Measurements from ENCODE around the gene MKNK2.

Gene MKNK2

DNA sequence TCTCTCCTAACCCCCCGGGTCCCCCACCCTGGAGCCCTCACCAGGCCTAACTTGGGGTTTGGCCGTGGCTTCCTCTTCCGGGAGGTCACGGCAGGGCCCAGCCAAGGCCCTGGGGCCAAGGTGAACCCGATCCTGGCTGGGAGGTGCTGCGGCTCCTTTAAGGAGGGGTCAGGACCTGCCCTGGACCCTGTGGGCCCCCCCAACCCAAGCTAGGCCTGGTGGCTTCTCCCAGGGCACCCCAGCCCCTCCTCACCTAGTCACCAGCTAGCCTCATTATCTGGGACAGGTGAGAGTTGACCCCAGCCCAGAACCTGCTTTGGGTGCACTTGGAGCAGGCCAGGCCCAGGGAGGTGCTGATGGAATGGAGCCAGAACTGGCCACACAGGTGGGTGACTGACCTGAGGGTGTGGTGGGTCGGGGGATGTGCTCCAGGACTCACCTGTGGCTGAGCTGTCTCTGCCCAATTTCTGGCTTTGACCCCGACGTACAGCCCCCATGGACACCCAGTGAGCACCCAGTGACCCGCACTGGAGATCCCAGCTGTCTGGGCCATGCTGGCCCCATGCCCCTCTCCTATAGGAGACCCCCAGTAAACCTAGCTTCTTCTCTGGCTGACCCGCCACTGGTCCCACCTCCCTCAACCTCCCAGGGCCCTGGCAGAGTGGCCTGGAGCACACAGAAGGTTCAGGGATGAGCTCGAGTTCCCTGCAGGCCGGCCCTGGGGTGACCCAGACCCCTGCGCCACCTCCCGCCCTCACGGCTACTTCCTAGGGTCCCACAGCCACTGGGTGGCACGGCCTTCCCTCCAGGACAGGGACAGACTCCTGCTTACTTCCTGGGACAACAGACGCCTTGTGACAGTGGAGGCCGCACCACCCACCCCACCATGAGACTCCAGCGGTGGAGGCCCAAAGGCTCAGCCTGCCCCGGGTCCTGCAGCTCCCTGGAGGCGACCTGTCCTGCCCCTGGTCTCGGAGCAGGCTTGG lies 6.7 kb upstream of the MKNK2 start:
- DNase-seq, result no peak

DNA sequence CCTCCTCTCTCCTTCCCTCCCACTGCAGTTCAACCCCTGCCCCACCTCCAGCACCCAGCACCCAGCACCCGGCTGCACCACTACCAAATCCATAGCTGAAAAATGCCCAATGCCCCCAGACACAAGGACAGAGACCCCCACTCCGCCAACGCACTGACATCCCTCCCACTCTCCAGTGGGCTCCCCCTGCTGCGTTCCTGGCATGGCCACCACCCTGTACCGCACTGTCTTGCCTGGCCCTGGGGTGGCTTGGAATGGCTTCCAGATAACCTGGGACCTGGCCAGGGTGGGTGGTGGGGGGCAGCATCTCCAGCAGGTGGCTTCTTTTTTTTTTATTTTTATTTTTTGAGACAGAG lies 5.8 kb upstream of the MKNK2 start:
- no peak for DNase-seq

DNA sequence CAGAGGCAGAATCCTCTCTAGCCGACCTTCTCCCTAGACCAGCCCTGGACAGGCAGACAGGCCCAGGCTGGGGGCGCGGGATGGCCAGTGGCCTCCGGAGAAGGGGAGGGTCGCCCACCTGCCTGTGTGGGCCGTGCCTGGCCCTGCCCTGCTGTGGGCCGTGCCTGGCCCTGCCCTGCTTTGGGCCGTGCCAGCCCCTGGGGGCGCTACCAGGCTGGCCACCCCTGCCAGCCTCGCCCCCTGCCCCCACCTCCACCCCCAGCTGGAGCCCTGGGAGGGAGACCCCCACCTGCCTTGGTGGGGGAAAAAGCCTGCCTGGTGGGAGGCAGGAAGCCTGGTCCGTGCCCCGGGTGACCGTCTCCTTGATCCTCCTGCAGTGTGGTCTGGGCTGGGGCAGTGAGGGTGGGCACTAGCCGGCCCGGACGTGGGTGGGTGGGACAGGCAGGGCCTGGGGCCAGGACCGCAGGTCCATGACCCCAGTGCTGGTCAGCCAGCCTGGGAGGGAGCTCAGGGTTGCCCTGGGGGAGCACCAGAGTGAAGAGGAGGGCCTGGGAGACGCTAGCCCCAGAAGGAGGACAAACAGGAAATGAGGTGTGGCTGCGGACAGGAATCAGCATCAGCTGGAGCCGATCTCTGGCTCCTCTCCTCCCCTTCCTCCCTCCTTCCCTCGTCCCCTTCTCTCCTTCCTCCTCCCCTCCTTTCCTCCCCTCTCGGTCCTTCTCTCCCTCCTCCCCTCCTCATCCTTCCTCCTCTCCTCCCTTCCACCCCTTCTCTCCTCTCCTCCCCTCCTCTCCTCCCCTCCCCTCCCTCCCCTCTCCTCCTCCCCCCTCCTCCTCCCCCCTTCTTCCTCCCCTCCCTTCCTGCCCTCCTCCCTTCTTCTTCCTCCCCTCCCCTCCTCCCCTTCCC lies 5.1 kb upstream of the MKNK2 start:
- no peak for DNase-seq

DNA sequence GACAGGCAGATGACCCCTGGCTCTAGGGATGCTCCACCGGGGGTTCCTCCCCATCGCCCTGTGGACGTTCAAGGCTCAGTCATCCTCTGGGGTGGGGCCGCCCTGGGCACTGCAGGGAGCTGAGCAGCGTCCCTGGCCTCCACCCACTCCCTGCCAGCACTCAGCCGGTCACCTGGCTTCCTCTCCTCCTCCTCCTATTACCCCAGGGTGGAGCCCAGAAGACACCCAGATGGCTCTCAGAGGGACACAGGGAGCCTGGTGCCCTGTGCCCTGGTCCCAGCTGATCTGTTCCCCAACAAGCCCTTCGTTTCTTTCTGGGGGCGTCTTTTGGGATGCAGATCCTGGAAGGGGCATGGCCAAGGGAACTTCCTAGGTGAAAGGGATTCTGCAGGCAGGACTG lies 3.7 kb upstream of the MKNK2 start:
- no peak for DNase-seq

DNA sequence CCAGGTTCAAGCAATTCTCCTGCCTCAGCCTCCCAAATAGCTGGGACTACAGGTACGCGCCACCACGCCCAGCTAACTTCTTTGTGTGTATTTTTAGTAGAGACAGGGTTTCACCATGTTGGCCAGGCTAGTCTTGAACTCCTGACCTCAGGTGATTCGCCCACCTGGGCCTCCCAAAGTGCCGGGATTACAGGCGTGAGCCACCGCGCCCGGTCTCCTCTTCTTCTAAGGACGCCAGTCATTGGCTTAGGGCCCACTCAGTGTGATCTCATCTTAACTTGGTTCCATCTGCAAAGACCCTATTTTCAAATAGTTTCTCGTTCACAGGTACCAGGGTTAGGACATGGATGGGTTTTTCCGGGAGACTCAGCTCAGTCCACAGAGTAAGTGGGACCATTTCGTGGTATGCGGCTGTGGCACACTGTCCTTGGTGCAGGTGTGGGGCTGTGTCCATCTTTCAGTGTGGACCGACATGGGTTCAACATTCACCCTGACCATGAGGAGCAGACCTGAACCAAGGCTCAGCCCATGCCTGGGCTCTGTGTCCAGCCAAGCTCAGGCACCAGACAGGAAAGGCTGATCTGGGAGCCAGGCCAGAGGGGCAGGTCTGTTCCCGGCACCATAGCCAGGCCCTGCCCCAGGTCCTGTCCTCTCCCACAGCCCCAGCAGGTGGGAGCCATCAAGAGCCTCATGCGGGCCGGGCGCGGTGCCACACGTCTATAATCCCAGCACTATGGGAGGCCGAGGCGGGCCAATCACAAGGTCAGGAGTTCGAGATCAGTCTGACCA lies 2.8 kb upstream of the MKNK2 start:
- DNase-seq, result no peak

DNA sequence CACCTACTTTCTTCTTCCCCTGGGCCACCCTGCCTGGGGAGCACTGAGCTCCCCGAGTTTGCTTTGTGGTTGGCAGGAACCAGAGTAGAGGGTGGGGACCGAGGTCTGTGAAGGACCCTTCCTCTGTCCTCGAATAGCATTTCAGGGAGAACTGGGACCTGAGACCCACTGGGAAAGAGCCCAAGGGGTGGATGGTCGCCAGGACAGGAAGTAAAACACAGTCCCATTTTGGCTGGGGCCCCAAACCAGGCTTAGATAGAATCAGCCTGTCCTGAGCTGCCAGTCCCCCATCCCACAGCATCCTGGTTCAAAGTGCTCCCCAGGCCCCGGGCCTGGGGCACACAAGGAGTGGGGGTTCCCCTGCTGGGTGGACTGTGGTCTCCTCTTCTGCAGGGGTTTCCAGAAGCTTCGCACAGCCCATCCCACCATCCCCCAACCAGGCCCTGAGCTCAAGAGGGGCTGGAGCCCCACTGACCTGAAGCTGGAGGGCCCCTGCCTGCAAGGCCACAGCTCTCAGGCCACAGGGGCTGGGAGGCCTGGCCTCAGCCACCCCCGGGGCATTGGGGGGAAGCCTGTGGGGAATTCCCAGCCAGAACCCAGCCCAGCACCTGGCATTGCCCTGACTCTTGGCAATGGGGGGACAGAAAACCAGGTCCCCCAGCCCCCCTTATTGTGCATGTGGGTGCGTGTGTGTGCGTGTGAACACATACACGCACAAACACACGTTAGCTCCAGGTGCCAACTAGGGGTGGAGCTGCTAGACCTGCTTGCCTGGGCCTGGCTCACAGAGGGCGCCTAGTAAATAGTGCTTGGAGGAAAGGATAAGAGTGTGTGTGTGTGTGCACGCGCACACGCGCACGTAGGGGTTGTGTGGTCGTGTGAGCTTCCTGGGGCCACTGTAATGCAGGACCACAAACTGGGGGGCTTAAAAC lies 995 bp upstream of the MKNK2 start:
- no peak for DNase-seq

DNA sequence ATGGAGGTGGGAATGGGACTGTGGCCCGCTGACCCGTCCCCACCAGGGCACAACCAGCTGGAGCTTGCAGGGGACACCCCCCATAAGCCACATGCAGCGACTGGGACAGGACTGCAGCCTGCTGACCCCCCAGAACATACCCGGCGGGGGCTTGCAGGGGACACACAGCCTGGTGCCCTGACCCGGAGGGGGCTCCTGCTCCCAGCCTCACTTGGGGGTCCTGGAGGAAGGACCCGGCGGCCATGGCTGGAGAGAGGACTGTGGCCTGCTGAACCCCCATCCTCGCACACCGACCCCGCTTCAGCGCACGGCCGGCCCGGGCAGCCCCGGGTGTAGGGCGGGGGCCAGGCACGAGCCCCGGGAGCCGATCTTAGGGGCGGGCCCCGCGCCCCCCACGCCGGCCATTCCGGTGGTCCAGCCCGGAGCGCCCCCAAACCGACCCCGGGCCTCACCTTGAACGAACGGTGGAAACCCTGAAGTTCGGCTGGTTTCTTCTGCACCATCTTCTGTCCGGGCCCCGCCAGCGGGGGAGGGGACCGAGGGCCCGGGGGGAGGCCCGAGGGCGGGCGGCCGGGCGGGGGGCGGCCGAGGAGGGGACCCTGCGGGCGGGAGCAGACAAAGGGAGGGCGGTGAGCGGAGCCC lies 574 bp downstream of the MKNK2 start:
- no peak for DNase-seq

DNA sequence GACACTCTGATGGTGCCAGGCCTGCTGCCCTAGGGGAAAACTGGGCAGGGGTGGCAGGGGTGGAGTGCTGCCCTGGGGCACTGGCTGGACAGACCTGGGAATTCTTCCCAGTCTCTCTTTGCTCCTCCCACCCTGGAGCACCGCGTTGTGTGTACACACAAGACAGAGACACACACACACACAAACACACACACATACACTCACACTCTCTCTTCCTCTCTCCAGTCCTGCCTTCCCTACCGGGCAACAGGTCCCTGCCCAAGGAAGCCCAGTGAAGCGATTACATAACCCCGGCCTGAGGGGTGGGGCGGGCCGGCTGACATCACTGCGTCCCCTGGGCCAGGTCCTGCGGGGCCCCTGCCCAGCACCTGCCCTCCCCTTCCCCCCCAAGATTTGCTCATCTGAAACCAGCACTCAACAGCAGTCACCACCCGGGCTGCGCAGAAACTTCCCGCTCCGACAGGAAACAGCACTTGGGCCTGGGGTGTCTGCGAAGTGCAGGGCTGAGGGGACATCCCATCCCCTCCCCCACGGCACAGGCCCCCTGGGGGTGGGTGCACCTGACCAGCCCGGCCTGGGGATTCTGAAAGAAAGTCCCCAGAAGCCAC lies 1.2 kb downstream of the MKNK2 start:
- peak; percentile 10 for DNase-seq

DNA sequence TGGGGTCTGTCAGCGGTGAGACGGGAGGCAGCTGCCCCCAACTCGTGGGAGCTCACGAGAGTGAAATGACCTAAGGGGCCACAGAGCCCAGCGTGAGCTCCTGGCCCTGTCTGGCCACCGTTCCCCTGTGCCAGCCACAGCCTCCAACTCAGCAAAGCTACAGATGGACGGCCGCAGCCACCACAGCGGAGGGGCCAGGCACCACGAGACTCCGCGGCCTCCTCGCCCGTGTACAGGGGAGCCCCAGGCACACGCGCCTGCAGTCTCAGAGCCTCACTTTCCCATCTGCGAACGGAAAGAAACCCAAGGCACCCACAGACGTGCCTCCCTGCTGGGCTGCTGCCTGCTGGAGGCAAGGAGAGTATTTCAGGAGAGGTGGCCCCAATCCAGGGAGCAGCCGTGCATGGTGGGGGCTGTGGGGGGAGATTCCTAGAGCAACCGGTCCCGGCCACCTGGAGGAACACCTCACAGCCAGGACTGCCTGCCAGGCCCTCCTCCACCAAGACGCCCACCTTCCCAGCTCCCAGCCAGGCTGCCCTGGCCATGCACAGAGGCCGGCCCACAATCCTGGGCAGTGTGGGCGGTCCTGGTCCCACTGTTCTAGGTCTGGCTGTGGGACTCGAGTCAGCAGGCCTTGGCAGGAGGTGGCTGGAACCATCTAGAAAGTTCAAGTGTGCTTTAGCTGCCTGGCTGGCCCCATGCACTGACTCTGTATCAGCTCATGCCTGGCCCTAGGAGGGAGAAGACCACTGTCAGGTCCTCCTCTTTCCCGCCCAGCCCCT lies 1.9 kb downstream of the MKNK2 start:
- no peak for DNase-seq

DNA sequence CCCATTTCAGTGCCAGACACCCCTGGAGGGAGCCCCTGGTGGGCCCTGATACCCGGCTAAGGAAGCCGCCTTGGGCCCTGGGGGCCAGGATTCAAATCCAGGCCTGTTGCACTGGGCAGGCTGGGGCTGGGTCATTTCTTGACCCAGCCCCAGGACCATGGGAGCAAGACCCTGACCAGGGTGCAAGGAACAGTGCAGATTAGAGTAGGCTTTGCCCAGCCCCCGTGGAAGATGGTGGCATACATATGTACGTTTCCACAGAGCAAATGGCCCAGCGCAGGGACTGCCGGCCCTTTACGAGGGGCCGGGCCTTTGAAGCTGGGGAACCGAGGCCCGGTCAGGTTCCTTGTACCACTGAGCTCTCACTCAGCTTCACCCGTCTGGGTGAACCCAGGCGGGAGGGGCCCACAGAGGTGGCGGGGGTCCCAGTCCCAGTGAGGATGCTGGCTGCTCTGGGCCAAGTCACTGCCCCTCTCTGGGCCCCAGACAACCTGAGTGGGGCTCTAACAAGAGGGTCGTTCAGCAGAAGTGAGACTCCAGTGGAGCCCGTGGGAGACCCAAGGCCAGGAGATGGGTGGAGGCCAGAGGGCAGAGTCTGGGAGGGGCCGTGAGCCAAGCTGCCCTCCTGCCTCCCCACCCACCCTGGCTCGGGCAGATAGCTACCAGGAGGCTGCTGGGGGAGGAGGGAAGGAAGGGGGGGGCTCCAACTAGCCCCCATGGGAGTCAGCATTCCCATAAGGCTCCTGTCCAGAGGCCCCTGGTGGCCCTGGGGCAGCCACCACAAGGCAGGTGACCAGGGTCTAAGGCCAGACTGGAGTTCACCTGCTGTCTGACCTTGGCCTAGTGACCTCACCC lies 2.7 kb downstream of the MKNK2 start:
- DNase-seq, result no peak

DNA sequence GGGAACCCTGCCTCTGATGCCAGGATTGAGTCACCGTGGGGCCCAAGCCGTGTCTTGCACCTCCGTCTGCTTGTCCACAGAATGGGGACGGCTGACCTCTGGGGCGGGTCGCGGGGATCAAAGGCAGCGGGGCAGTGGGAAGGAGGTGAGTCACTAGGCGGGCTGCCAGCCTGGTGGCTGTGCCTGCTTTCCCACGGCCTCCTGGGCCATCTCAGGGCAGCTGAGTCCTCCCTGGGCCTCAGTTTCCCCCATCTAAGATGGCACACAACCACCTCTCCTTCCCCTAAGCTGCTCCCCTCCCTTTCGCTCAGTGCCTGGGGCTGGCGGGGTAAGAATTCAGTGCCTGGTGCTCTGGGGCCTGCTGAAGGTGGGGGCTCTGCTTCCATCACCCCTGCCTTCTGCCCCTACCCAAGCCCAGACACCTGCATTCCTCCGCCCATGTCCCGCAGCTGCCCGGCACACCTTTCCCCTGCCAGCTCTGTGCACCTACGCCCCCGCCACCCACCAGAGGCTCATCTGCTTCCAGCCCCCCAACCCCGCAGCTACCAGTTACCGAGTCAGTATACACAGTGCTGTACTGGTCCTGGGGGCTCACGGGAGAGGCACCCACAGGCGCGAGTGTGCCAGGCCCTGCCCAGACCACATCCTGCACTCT lies 3.5 kb downstream of the MKNK2 start:
- no peak for DNase-seq

DNA sequence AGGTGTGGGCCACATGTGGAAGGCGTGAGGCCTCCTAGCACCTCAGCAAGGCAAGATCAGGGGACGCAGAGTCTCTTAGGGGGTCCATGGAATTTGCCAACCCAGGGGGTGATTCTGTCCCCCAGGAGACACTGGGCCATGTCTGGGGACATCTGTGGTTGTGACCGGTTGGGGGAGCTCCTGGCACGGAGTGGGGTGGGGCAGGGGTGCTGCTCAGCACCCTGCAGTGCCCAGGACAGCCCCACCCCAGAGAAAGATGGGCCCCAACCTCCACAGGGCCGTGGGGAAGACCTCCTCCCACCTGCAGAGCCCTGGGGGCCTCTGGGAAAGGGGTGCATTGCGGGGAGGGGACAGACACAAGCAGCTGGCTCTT lies 4.0 kb downstream of the MKNK2 start:
- DNase-seq, result no peak

DNA sequence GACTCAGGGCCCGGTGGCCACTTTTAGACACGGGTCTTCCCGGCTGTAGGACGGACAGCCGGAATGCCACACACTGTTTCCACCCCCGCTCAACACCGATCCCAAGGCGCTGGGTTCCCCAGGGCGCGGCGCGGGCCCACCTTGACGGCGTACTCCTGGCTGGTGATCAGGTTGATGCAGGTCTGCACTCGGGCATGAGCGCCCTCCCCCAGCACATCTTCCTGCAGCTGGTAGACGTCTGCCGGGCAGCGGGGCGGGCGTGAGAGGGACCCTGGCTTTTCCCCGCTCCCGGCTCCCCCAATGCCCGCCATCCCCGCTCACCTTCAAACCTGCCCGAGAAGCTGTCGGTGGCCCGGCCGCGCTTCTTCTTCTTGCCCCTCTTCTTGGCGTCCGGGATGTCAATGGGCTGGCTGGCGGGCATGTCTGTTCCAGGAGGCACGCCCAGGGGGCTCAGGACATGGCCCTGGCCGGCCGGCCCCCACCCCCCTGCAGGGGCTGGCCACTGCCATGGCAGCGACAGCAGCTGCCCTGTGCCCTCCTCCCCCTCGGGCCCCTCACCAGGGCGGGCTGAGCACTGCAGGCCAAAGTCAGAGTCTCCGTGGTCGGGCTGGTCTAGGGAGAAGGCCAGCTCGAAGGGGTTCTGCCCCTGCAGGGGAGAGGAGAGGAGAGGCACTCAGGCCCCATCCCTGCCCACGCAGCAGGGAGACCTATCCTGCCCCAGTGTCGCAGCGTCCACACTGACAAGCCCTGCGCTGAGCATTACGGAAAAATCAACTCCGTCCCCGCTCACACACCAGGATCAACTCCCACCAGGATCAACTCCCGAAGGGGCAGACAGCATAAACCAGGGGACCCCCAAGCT lies 4.8 kb downstream of the MKNK2 start:
- DNase-seq, result no peak

DNA sequence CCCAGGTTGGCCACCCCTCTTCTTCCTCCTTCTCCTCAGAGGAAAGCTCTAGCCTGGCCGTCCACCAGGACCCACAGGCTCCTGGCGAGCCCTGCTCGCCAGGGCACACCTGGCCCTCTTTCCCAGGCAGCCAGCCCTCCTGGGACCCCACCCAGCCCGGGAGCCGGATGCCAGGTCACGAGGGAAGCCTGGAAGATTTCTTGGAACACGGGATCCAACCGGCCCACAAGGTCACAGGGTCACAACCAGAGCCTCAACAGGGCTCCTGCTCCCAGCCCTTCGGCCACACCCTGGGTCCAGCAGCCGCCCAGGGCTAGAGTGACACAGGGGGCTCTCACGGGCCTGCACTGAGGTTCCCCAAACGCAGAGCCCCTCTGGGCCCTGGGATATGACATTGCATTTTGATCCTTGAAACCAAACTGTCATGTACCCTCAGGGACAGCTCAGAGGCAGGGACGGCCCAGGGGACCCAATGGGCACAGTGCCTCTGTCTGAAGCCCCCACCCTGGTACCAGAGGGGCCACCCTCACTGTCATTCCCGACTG lies 5.5 kb downstream of the MKNK2 start:
- DNase-seq, result no peak

DNA sequence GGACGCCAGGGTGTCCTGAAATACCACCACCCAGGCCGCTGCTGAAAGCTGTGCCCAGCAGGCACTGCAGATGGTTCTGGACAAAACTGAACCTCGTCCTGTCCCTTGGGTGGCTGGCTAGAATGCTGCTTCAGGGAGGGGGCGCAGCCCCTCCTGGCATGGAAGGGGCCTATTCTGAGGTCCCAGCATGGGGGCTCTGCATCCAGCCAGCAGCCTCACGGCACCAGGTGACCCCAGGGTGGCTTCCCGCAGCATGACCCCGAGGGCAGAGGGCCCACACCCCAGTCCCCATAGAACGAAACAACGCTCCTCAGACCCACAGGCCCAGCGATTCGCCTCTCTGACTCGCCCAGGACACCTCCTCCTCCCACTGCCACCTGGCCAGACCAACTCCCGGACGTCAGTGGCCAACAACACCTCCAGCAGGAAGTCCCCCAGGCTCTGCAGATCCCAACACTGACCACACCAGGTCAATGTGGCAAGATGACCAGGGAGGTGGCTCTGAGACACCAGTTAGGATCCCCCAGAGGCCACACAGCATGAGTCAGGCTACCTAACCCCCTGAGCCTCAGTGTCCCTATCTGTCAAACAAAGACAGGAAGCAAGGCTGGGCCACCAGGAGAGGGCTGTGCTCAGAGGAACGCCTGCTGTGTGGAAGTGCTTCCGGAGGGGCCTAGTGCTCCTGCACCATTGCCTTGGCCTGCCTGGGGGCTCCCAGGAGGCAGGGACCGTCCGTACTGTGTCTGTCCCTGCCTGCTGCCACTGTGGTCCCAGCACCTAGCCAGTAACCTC lies 6.1 kb downstream of the MKNK2 start:
- no peak for DNase-seq

DNA sequence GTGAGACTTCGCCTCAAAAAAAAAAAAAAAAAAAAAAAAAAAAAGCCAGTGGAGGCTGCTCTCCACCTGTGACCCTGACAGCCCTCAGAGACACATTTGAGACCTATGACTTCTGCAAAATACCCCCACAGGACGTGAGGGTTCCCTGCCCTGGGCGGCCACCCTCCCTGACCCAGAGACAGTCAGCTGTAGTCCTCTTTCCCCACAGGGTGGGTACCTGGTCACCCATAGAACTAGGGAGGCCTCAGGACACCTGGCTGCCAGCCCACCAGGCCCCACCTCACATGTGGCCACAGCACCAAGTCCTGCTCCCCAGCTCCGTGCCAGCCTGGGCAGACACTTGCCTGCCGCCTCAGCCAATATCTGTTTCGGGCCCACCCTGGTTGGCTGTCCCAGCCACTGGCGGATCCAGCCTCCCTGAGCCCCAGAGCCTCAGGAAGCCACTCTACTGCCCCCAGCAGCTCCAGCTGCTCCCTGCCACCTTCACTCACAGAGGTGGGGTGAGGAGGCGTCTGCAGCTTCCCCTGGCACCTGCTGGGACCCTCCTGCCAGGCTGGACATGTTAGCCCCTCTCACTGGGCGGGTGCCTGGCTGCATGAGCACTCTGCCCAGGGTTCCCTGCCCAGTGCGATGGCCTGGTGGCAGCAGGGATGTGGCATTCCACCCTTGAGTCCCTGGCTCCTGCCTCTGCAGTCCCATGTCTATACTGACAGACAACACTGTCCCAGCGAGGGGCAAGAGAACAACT lies 6.9 kb downstream of the MKNK2 start:
- DNase-seq, result no peak
